CD4-positive, alpha-beta T cell treated with Interleukin-6 for 4 hours (primary cell): ENCODE results near the gene CHCHD6.

Source experiments
- DNase-seq: peaks from one replicate; pipeline ENCODE4 v3.0.0-alpha.2; 2020; ENCODE audit warnings: mixed read lengths

The CHCHD6 gene

DNA sequence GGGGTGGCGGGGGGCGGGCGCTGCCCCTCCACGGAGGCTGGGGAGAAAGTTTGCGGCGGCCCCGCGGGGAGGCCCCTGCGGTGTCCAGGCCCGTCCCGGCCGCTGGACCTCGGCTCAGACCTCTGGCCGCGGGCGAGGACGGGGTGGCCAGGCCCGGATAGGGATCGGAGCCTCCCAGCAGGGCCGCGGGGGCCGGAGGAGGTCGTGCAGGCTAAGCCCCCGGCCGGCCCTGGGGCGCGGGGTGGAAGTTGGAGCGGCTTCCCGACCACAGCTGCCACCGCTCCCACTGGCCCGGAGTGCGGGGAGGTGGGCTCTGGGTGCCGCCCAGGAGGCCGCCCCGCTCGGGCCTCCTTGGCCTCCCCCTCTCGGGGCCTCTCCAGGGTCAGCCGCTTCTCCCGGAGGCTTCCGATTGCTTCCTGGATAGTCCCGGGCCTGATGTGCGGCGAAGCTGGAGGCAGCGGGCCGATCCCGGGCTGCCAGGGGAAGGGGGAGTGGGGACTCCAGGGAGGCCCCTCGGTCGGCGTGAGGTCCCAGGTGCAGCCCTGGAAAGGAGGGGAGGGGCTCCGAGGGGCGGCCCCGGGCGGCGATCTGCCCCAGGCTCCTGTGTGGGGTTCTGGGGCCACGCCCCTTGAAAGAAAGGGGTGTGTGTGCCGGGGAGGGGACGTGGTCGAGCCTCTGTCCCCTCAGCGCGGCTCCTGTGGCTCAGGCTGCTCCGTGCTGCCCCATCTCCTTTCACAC is 279.8 kb downstream of the CHCHD6 start:
- peak; percentile 55 for DNase-seq

DNA sequence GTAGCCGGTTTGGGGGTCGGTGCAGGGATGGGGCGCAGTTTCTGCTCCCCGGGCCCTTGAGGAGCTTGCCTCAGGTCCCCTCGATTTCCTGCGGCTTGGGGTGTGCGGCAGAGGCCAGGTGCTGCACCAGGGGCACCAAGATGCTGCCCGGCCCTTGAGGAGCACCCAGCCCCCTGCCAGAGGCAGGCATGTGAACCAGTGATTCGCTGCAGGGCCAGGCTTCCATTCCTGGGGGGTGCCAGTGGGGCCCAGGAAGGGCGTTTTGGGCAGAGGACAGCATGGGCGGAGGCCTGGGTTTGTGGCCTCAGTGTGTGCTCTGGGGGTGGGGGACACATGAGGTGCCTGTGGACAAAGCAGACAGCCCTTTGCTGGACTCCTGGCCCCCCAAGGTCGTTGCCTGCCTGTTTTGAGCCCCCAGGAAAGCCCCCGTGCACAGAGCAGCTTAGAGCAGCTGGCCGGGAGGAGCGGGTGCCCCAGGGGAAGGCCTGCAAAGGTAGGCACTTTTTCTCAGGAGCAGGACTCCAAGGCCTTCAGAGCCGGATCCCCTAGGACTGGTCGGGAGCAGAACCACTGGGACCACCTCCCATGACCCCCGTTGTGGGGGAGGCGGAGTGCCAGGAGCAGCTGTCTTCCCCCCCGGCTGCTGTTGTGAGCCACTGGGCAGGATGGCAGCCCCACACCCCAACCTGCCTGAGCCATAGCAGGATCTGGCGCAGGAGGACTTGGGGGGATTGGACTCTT is 280.5 kb downstream of the CHCHD6 start:
- DNase-seq, result no peak

GRCh38 chr3:126985132-126985985 is 281.3 kb downstream of the CHCHD6 start:
- no peak for DNase-seq

- no peak for DNase-seq
These were observed 282.0 kb downstream of the CHCHD6 start for GRCh38 chr3:126986001-126986400.

DNA sequence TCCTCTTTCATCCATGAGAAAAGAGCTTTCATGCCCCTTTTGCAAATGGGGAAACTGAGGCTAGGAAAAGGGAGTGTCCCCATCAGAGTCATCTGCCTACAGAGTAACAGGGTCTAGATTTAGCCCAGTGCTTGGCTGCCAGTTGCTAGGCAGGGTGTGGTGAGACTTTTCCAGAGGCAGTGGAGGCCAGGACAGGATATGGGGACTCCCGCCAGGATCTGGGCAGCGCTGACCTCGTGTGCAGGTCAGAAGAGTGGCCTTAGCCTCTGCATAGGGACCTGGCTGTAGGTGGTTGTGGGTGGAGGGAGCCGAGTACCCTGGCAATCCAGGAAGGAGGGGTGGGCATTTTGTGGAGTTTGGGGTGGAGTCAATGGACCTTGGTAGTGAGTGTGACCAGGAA is 283.1 kb downstream of the CHCHD6 start:
- no peak for DNase-seq

GRCh38 chr3:126987596-126987995 is 283.6 kb downstream of the CHCHD6 start:
- DNase-seq, result no peak

DNA sequence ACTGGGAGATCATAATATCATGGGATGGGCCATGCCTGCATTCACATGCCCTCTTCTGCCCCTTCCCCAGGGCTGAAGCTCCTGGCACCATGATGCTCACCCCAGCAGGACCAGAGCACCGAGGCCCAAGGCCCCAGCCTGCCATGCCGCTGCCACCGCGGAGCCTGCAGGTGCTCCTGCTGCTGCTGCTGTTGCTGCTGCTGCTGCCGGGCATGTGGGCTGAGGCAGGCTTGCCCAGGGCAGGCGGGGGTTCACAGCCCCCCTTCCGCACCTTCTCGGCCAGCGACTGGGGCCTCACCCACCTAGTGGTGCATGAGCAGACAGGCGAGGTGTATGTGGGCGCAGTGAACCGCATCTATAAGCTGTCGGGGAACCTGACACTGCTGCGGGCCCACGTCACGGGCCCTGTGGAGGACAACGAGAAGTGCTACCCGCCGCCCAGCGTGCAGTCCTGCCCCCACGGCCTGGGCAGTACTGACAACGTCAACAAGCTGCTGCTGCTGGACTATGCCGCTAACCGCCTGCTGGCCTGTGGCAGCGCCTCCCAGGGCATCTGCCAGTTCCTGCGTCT is 284.5 kb downstream of the CHCHD6 start:
- DNase-seq, result no peak

DNA sequence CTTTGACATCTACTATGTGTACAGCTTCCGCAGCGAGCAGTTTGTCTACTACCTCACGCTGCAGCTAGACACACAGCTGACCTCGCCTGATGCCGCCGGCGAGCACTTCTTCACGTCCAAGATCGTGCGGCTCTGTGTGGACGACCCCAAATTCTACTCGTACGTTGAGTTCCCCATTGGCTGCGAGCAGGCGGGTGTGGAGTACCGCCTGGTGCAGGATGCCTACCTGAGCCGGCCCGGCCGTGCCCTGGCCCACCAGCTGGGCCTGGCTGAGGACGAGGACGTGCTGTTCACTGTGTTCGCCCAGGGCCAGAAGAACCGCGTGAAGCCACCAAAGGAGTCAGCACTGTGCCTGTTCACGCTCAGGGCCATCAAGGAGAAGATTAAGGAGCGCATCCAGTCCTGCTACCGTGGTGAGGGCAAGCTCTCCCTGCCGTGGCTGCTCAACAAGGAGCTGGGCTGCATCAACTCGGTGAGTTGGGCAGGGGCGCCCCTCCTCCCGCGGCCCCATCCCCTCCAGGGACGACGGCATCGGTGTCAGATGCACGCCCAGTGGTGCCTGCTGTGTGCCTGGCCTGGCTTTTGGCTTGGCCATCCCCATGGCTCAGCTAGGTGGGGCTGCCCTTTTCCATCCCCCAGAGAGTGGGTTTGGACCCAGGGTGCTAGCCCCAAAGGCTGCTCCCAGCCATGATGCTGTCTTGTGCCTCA is 285.4 kb downstream of the CHCHD6 start:
- DNase-seq, result no peak

GRCh38 chr3:126990024-126990700 is 286.1 kb downstream of the CHCHD6 start:
- DNase-seq, result no peak

DNA sequence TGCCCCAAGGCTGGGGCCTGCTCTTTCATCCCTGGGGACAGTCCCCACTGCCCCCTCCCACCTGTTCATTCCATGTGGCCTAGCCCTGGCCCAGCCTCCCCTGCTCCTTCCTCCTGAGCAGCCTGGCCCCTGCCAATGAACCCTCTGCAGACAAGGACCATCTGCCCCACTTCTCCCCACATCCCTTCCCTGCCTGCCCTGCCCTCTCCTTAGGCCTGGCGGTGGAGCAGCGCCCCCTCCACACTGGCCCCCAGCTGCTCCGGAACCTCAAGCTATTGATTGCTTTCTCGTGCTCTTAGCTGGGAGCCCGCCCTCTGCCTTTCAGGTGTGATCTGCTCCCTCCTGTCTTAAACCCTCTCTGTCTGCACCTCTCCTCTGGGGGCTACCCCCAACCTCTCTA is 286.9 kb downstream of the CHCHD6 start:
- DNase-seq, result no peak

DNA sequence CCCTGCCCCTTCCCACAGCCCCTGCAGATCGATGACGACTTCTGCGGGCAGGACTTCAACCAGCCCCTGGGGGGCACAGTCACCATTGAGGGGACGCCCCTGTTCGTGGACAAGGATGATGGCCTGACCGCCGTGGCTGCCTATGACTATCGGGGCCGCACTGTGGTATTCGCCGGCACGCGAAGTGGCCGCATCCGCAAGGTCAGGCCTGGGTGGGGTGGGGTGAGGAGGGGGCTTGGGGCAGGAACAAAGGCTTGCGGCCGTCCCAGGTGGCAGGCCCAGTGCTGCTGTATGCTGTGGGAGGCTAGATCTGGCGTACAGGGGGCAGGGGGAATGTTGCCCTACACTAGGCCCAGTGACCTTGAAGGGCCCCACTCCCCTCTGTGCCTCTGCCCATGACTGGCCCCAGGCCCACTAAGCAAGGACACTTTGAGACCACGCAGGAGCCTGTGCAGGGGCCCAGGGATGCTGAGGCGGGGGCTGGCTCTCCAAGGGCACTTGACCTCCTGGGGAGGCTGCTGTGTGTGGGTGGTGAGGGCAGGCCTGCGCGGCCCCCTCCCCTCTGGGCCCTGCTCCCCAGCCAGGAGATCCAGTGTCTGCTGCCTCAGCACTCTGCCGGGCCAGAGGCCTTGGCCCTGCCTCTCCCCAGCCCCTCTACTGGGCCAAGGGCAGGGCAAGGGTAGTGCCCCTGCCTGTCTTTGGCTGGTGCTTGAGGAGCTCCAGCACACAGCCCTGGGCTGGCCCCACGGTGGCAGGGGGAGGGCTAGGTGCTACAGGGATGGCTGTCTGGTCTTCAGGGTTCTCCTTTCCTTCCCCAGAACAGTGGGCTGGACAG is 287.5 kb downstream of the CHCHD6 start:
- no peak for DNase-seq

- no peak for DNase-seq
These were observed 288.2 kb downstream of the CHCHD6 start for GRCh38 chr3:126992216-126992615.

- DNase-seq, result no peak
These were observed 288.7 kb downstream of the CHCHD6 start for GRCh38 chr3:126992776-126993175.

GRCh38 chr3:126993436-126993835 is 289.4 kb downstream of the CHCHD6 start:
- DNase-seq, result no peak

DNA sequence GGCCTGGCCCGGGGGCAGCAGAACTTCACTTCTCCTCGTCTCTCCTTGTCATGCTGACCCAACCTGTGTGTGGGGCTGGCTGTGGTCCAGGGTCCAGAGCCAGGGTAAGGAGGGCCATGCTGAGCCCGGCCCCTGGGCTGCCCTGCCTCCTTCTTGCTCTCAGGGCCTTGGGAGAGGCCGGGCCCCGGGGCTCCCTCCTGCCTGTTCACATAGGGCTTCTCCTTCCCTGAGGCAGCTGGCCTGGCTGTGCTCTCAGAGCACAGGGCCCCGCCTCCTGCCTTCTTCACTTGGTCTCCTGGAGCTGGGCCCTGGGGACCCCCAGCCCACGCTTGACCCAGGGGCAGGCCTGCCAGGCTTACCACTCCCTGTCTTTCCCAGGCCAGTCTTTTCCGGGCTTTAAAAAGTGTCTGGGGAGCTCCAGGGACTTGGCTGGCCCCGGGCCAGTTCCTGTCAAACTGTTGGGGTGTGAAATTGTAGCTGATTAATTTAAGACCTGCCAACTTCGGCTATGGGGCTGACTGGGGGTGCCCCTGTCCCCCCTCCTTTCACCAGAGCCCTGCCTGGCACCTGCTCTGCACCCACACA is 290.7 kb downstream of the CHCHD6 start:
- no peak for DNase-seq

- no peak for DNase-seq
These were observed 291.3 kb downstream of the CHCHD6 start for GRCh38 chr3:126995254-126995780.

- no peak for DNase-seq
These were observed 292.0 kb downstream of the CHCHD6 start for GRCh38 chr3:126995926-126996512.

- no peak for DNase-seq
These were observed 292.9 kb downstream of the CHCHD6 start for GRCh38 chr3:126996905-126997304.

- DNase-seq, result no peak
These were observed 293.5 kb downstream of the CHCHD6 start for GRCh38 chr3:126997455-126998038.
